A549 (cell line): ENCODE results near the gene MYPOP. TPM values are rescaled to one million over a fixed set of nuclear protein-coding genes. Genes with fewer than 3 reads are reported as not detected.

Experiments
- ATAC-seq, 2 experiments: fragments of 200-7000 bp in 1 of 2; fragments of >200 bp in 1 of 2; cut with Nextera tagmentation in 1 of 2; cut with Tn5 transposase in 1 of 2; 3 replicates each; pipeline versions ENCODE4 v1.8.0 to v1.9.1; 2018 to 2020; ENCODE audit warnings: mild to moderate bottlenecking in 1 of 2, moderate library complexity in 1 of 2
- CTCF ChIA-PET: fragments of 300-600 bp; sonication (Branson Sonifier 250); formaldehyde crosslinking; extraction: SDS; loops from one replicate; lab custom pipeline; 2021; ENCODE audit warnings: antibody characterized with exemption, inconsistent platforms; lab: Yijun Ruan, JAX
- POLR2A ChIA-PET: fragments of 350-600 bp; formaldehyde crosslinking; extraction: SDS; loops from one replicate; lab custom pipeline; 2021; ENCODE audit warnings: antibody characterized with exemption, inconsistent platforms; lab: Yijun Ruan, JAX
- DNase-seq, 2 experiments: peaks; one replicate each; pipeline versions ENCODE4 v3.0.0 to v3.0.0-alpha.2; 2011 to 2016; ENCODE audit warnings: low read depth in 1 of 2, low spot score in 1 of 2
- FAIRE-seq: peaks from 2 replicates; lab custom pipeline; 2011; peaks lifted over from hg19 to GRCh38; lab: Jason Lieb, UNC
- H3K27ac ChIP-seq, 2 experiments: fragments of >200 bp; sonication (Bioruptor Twin); formaldehyde crosslinking; 3 replicates each; pipeline ENCODE4 v1.5.1; 2016 to 2017
- H3K4me1 ChIP-seq: fragments of >200 bp; sonication (Bioruptor Twin); formaldehyde crosslinking; 3 replicates; pipeline ENCODE4 v1.6.1; 2016
- H3K4me2 ChIP-seq: fragments of >200 bp; sonication (Bioruptor Twin); formaldehyde crosslinking; 3 replicates; pipeline ENCODE4 v1.6.1; 2016
- H3K4me3 ChIP-seq: fragments of >200 bp; sonication (Bioruptor Twin); formaldehyde crosslinking; 3 replicates; pipeline ENCODE4 v1.5.1; 2016
- H3K9me3 ChIP-seq: fragments of >200 bp; sonication (Bioruptor Twin); formaldehyde crosslinking; 3 replicates; pipeline ENCODE4 v1.6.1; 2016
- ATOH8 ChIP-seq: fragments of 250-450 bp; sonication (Bioruptor Pico); IDR thresholded peaks from 2 replicates; pipeline ENCODE4 v1.5.0; 2020; ENCODE audit warnings: low read depth, mild to moderate bottlenecking, moderate library complexity
- CBX8 ChIP-seq: fragments of 200-600 bp; sonication (generic); IDR thresholded peaks from 2 replicates; pipeline ENCODE4 v1.6.1; 2016
- CTCF ChIP-seq: fragments of >200 bp; sonication (Bioruptor Twin); formaldehyde crosslinking; IDR thresholded peaks from 3 replicates; pipeline ENCODE4 v1.5.1; 2016
- EHF ChIP-seq: fragments of 250-450 bp; sonication (Bioruptor Pico); IDR thresholded peaks from 2 replicates; pipeline ENCODE4 v1.5.0; 2020; ENCODE audit warnings: mild to moderate bottlenecking
- EHMT2 ChIP-seq: fragments of 200-600 bp; sonication (generic); IDR thresholded peaks from 2 replicates; pipeline ENCODE4 v1.6.1; 2016; ENCODE audit warnings: antibody characterized with exemption, low read depth, mild to moderate bottlenecking, moderate library complexity
- ELK1 ChIP-seq: fragments of 150-350 bp; IDR thresholded peaks from 2 replicates; pipeline ENCODE4 v1.6.1; 2014; ENCODE audit warnings: low read depth, mild to moderate bottlenecking, low read length
- EP300 ChIP-seq, 2 experiments: fragments of >200 bp; sonication (Bioruptor Twin); formaldehyde crosslinking; IDR thresholded peaks; 2 replicates in 1 of 2; 3 replicates in 1 of 2; pipeline ENCODE4 v1.6.1; 2016 to 2017
- GATA3 ChIP-seq: IDR thresholded peaks from 2 replicates; pipeline ENCODE4 v1.6.1; 2012; ENCODE audit warnings: borderline replicate concordance
- JUN ChIP-seq, 2 experiments: fragments of >200 bp; sonication (Bioruptor Twin); formaldehyde crosslinking; IDR thresholded peaks; 2 replicates in 1 of 2; 3 replicates in 1 of 2; pipeline ENCODE4 v1.6.1; 2016 to 2017
- KDM1A ChIP-seq: fragments of 200-600 bp; sonication (generic); IDR thresholded peaks from 2 replicates; pipeline ENCODE4 v1.6.1; 2016; ENCODE audit warnings: low read depth, mild to moderate bottlenecking
- KDM5A ChIP-seq: fragments of 200-600 bp; sonication (generic); IDR thresholded peaks from 2 replicates; pipeline ENCODE4 v1.6.1; 2016; ENCODE audit warnings: antibody characterized with exemption, mild to moderate bottlenecking
- MAFK ChIP-seq: fragments of 450-650 bp; IDR thresholded peaks from 2 replicates; pipeline ENCODE4 v1.6.1; 2014; ENCODE audit not compliant: partially characterized antibody
- MAX ChIP-seq: IDR thresholded peaks from 2 replicates; pipeline ENCODE4 v1.6.1; 2012
- MAZ ChIP-seq: fragments of 150-350 bp; IDR thresholded peaks from 2 replicates; pipeline ENCODE4 v1.6.1; 2014; ENCODE audit warnings: antibody characterized with exemption, low read depth, low read length, borderline replicate concordance
- NPAS2 ChIP-seq: fragments of 250-450 bp; sonication (Bioruptor Pico); IDR thresholded peaks from 2 replicates; pipeline ENCODE4 v1.8.0; 2022; ENCODE audit warnings: mild to moderate bottlenecking, moderate library complexity, borderline replicate concordance
- PHF8 ChIP-seq: fragments of 200-600 bp; sonication (generic); IDR thresholded peaks from 2 replicates; pipeline ENCODE4 v1.6.1; 2016; ENCODE audit warnings: low read depth, mild to moderate bottlenecking, antibody characterized with exemption, moderate library complexity, borderline replicate concordance
- POLR2AphosphoS2 ChIP-seq: conservative IDR thresholded peaks from 2 replicates; pipeline ENCODE4 v1.6.1; 2012; ENCODE audit warnings: low read length, improper control_type of control experiment, inconsistent platforms
- SMC3 ChIP-seq: fragments of >200 bp; sonication (Bioruptor Twin); formaldehyde crosslinking; IDR thresholded peaks from 3 replicates; pipeline ENCODE4 v1.6.1; 2018; ENCODE audit warnings: inconsistent platforms
- SREBF2 ChIP-seq: fragments of 450-650 bp; IDR thresholded peaks from 2 replicates; pipeline ENCODE4 v1.6.1; 2014; ENCODE audit warnings: mild to moderate bottlenecking, moderate library complexity
- ZC3H11A ChIP-seq: fragments of 450-650 bp; IDR thresholded peaks from 2 replicates; pipeline ENCODE4 v1.6.1; 2014; ENCODE audit warnings: antibody characterized with exemption, mild to moderate bottlenecking
- ZFP36 ChIP-seq: fragments of 450-650 bp; IDR thresholded peaks from 2 replicates; pipeline ENCODE4 v1.6.1; 2014; ENCODE audit warnings: borderline replicate concordance; ENCODE audit not compliant: partially characterized antibody
- ZSCAN20 ChIP-seq: fragments of 250-450 bp; sonication (Bioruptor Pico); IDR thresholded peaks from 2 replicates; pipeline ENCODE4 v1.8.0; 2022; ENCODE audit warnings: mild to moderate bottlenecking, moderate library complexity
- WGBS: methylation state at CpG from one replicate; pipeline ENCODE4 v1.1.6; 2017; ENCODE audit errors: missing lambda C conversion rate; 5-methylcytosine and 5-hydroxymethylcytosine counted together
- polyA plus RNA-seq, 4 experiments: library from polyadenylated mRNA; depleted of rRNA in 3 of 4; stranded (reverse); fragments of >200 nt; fragmentation: RNase III in 1 of 4; extraction: RNeasy Plus Mini Kit Qiagen cat#74134 plus additional on column Dnase treatment in 1 of 4; gene quantifications; 2 replicates in 3 of 4; 3 replicates in 1 of 4; pipeline ENCODE4 v1.2.3, GENCODE V29; 2011 to 2017

The MYPOP gene
- polyA plus RNA-seq, 2 of the 4 experiments (the other 2 are of a cell fraction): 2.1 to 10.5 TPM

GRCh38 chr19:45906221-45906620, 3.8 kb upstream of the MYPOP start:
- 82% methylated on average over 3 of the region's 3 CpGs for WGBS
- POLR2A ChIA-PET: interaction anchor here (0.7 kb wide), 1 partner anchor 42 kb away, joined by 3 read pairs; no protein-coding TSS in a partner anchor
- CTCF ChIA-PET: interaction anchor here (0.6 to 1.3 kb wide), 7 partner anchors 21 to 288 kb away, joined by 3 to 4 read pairs (median 3); no protein-coding TSS in a partner anchor

GRCh38 chr19:45905011-45905410, 2.6 kb upstream of the MYPOP start:
- TF ChIP-seq ZFP36: no peak
- TF ChIP-seq JUN (IDR thresholded peaks at IDR 0.05): no peak
- no peak for TF ChIP-seq SMC3
- TF ChIP-seq ZC3H11A: no peak
- TF ChIP-seq NPAS2 (CRISPR knock-in tag): no peak
- ChIA-PET CTCF (interaction anchor here (1.0 to 1.3 kb wide), 4 partner anchors 41 to 172 kb away, joined by 3 to 4 read pairs (median 3); no protein-coding TSS in a partner anchor), POLR2A (no interaction called here)
- no peak overlapping the region for H3K4me3 ChIP-seq
- ATAC-seq (no peak), FAIRE-seq (no peak), DNase-seq (no peak)
- H3K27ac ChIP-seq: no peak overlapping the region
- no peaks in the 10 kb centered on the region for H3K9me3 ChIP-seq
- WGBS: 68% methylated on average over 10 of the region's 10 CpGs
- H3K4me2 ChIP-seq: no peak overlapping the region
- H3K4me1 ChIP-seq: peaks cover 17% of the 10 kb centered on the region

More at GRCh38 chr19:45906221-45906620, 3.8 kb upstream of the MYPOP start:
- Histone ChIP-seq H3K9me3 (no peaks in the 10 kb centered on the region), H3K4me3 (no peak overlapping the region), H3K27ac (no peak overlapping the region), H3K4me2 (no peak overlapping the region)
- TF ChIP-seq KDM1A (no peak), EP300 (IDR thresholded peaks at IDR 0.05) (no peak), SREBF2 (no peak), POLR2AphosphoS2 (no peak), ATOH8 (no peak), PHF8 (no peak), CBX8 (no peak), MAZ (no peak), ELK1 (no peak), GATA3 (no peak), CTCF (no peak), KDM5A (no peak), EHMT2 (no peak), MAFK (no peak), ZSCAN20 (CRISPR knock-in tag) (no peak), EHF (no peak), MAX (no peak)
- TF ChIP-seq, all 56 proteins: peak for 0
- DNase-seq (no peak), ATAC-seq (no peak), FAIRE-seq (no peak)
- H3K4me1 ChIP-seq: peaks cover 10% of the 10 kb centered on the region
